Subcutaneous abdominal adipose tissue (tissue), 5 donors: Measurements from ENCODE around the gene TLE4.

Experiments used
- H3K27ac ChIP-seq: one replicate; pipeline ENCODE4 v1.7.0; 2013; ENCODE audit warnings: low read depth, mild to moderate bottlenecking, inconsistent platforms, low read length, moderate library complexity
- H3K27me3 ChIP-seq, 5 donors: one replicate each; pipeline ENCODE4 v1.7.0; 2013; ENCODE audit warnings: low read length in 5 of 5, inconsistent platforms in 1 of 5; ENCODE audit not compliant: control insufficient read depth in 5 of 5, insufficient read depth in 4 of 5
- H3K36me3 ChIP-seq, 5 donors: one replicate each; pipeline ENCODE4 v1.7.0; 2013; ENCODE audit warnings: low read length in 5 of 5; ENCODE audit not compliant: control insufficient read depth in 5 of 5, insufficient read depth in 5 of 5
- H3K4me1 ChIP-seq, 5 donors: one replicate each; pipeline ENCODE4 v1.7.0; 2013; ENCODE audit warnings: low read length in 5 of 5, mild to moderate bottlenecking in 3 of 5, moderate library complexity in 1 of 5; ENCODE audit not compliant: control insufficient read depth in 5 of 5, insufficient read depth in 5 of 5
- H3K4me3 ChIP-seq, 5 donors: one replicate each; pipeline ENCODE4 v1.7.0; 2013; ENCODE audit warnings: low read length in 5 of 5, low read depth in 1 of 5
- H3K9ac ChIP-seq, 5 donors: one replicate each; pipeline ENCODE4 v1.7.0; 2013; ENCODE audit warnings: low read length in 5 of 5, mild to moderate bottlenecking in 4 of 5, moderate library complexity in 3 of 5
- H3K9me3 ChIP-seq, 5 donors: one replicate each; pipeline ENCODE4 v1.7.0; 2013; ENCODE audit warnings: low read length in 5 of 5; ENCODE audit not compliant: control insufficient read depth in 5 of 5
- donor health status: healthy.
- donor health status: healthy.
- donor health status: healthy.
- donor health status: healthy.
- donor health status: healthy.

TLE4 gene

DNA sequence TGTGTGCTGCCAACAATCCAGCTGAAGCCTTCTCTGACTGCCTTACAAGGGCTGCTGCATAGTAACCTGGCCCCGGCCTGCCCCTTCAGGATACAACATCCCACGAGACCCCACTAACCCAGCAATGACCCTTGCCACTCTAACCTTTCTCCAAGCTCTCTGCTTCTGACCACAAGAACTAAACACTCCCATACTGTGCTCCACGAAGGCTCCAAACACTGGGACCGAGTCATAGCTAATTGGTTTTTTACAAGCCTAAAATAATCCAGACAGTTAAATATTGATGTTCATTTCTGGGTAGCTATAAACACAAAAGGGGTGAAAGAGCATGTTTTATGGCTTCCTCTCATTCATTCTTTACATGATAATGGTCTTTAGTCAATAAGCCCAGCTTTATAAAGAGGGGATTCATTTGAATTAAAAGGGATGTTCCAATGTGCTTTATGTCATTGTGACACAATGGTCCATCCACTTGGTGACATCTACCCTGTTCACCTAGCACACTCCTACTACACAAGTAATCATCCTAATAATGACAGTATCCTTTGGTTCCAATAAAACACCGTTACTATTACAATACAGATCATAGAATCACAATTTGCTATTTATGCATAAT lies 16.2 kb upstream of the TLE4 start:
- Histone ChIP-seq H3K27ac (no peak overlapping the region), H3K4me3 (no peak overlapping the region), H3K9me3 (peaks cover 0 to 8% (median 5%) of the 10 kb centered on the region in 5 donors), H3K4me1 (no peaks in the 10 kb centered on the region), H3K27me3 (peaks cover 0 to 5% (median 0%) of the 10 kb centered on the region in 5 donors), H3K36me3 (no peaks in the 10 kb centered on the region), H3K9ac (no peak overlapping the region)

DNA sequence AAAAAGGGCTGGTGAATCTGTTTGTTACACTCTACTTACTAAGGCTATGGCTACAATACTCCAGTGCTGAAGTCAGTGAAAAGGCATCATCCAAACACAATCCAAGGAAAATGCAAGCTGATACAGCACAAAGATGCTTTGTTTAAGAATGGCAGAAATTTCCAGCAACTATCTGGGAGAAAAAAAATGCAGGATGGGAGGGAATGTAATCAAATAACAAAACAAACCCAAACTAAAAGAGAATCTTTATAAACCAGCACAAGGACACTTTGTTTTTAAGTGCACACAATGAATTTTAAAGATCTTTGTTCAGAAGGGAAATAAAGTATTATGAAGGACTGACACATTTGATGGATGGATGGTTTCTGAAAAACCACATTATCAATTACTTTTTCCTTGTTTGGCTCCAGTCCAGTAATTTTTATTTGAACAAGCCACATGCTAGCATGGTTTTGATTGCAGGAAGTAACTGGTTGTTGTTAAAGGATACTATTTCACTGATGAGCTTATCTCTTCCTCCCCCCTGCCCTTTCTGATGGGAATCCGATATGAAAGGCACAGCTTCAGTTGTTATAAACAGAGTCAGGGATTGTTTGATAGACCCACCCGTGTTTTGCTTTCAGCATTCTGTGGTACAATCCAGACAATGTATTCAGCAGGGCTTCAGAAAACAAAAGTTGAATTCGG lies 12.1 kb upstream of the TLE4 start:
- Histone ChIP-seq H3K4me1 (no peaks in the 10 kb centered on the region), H3K36me3 (no peaks in the 10 kb centered on the region), H3K27ac (no peak overlapping the region), H3K9ac (no peak overlapping the region), H3K4me3 (no peak overlapping the region), H3K27me3 (peaks cover 0 to 8% (median 0%) of the 10 kb centered on the region in 5 donors), H3K9me3 (no peaks in the 10 kb centered on the region)

DNA sequence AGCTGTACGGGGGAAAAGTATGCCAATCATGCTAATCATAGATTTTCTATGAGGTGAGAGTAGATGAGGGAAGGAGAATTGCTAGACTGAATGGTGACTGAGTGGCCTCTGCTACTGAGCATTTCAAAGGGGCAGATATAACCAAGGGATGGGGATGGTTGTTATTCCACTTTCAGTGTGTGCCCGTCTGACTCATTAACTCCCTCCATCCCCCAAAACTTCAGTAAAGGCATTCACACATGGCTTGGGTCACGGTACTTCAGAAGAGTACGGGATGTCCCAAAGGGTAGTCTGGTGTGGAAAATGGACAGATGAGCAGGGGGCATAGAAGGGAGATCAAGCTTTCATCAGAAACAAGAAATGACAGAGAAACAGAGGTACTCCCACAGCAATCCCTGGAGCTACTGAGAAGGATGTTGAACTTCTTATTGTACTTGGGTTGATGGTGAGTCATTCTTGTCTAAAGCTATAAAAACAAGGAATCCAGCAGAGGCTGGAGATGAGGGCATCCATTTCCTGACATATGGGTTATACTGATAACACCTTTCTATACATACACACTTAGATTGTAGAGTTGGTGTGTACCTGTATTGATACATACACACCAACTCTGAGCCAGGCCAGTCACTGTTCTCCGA lies 8.9 kb upstream of the TLE4 start:
- Histone ChIP-seq H3K9me3 (peaks cover 0 to 2% (median 0%) of the 10 kb centered on the region in 5 donors), H3K9ac (no peak overlapping the region), H3K4me3 (no peak overlapping the region), H3K27me3 (peaks cover 3 to 8% (median 5%) of the 10 kb centered on the region in 5 donors), H3K27ac (no peak overlapping the region), H3K36me3 (no peaks in the 10 kb centered on the region), H3K4me1 (peaks cover 0 to under 1% (median 0%) of the 10 kb centered on the region in 5 donors)

DNA sequence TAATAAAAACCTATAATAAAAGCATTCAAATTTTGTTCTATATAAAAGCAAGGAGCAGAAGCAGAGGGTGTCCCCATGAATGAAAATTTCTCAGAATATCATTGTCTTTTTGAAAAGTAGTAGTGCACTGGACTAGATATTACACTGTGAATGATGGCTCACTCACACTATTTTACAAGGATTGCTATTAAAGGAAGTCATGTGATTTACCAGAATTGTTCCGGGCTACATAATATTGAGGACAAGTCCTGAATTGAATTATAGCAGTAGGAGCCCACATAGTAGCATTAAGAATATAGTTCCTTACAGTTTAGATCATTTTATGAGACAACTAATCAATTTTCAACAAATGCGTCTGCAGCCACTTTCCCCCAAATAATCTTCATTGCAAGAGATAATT lies 7.7 kb upstream of the TLE4 start:
- Histone ChIP-seq H3K36me3 (no peaks in the 10 kb centered on the region), H3K27ac (no peak overlapping the region), H3K27me3 (peaks cover 3 to 8% (median 5%) of the 10 kb centered on the region in 5 donors), H3K9ac (no peak overlapping the region), H3K4me3 (no peak overlapping the region), H3K9me3 (peaks cover 0 to 3% (median 0%) of the 10 kb centered on the region in 5 donors), H3K4me1 (peaks cover 0 to 11% (median 3%) of the 10 kb centered on the region in 5 donors)

DNA sequence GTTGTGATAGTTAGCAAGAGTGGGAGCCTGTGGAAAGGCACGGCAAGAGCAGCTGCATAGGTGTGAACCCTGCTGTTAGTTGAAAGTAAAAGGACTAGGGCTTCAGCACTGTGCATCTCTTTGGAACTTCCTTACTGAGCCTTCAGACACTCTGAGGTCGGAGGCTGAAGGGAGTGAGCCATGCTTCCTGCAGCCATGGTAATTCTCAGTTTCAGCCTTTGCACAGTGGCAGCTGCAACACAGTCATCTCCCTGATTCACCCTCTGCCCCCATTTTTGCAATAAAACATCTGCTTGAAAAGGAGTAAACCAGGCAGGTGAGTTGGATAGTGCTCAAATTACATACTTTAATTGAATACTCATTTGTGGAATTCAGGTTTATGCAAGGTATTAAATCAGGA lies 6.5 kb upstream of the TLE4 start:
- Histone ChIP-seq H3K9ac (no peak overlapping the region), H3K36me3 (no peaks in the 10 kb centered on the region), H3K4me3 (no peak overlapping the region), H3K4me1 (peaks cover 0 to 14% (median 8%) of the 10 kb centered on the region in 5 donors), H3K27ac (no peak overlapping the region), H3K9me3 (peaks cover 0 to 3% (median 0%) of the 10 kb centered on the region in 5 donors), H3K27me3 (peaks cover 3 to 11% (median 9%) of the 10 kb centered on the region in 5 donors)

DNA sequence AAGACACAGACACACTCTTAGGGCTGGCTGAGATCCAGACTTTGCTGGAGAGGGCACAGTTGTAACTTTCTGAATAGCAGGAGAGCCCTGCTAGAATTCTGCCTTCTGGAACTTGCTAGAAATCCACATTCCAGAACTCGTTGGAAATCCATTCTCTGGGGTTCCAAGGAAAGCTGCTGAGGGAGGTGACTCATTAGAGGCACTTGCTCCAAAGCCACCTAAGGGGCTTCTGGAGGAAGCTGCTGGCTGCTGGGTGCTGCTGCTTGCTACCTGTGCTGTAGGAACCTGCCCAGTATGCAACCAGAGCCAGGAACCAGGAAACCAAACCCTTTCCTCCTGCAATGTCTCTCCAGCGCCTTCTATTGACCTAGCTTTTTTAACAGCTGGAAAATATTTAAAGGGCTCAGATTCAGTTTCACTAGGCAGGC lies 4.1 kb upstream of the TLE4 start:
- H3K27ac ChIP-seq, result no peak overlapping the region
- peaks cover 3 to 14% (median 10%) of the 10 kb centered on the region in 5 donors for H3K27me3 ChIP-seq
- no peak overlapping the region for H3K9ac ChIP-seq
- H3K4me1 ChIP-seq, result peaks cover 0 to 18% (median 13%) of the 10 kb centered on the region in 5 donors
- no peak overlapping the region for H3K4me3 ChIP-seq
- no peaks in the 10 kb centered on the region for H3K36me3 ChIP-seq
- H3K9me3 ChIP-seq, result peaks cover 0 to 3% (median 0%) of the 10 kb centered on the region in 5 donors

DNA sequence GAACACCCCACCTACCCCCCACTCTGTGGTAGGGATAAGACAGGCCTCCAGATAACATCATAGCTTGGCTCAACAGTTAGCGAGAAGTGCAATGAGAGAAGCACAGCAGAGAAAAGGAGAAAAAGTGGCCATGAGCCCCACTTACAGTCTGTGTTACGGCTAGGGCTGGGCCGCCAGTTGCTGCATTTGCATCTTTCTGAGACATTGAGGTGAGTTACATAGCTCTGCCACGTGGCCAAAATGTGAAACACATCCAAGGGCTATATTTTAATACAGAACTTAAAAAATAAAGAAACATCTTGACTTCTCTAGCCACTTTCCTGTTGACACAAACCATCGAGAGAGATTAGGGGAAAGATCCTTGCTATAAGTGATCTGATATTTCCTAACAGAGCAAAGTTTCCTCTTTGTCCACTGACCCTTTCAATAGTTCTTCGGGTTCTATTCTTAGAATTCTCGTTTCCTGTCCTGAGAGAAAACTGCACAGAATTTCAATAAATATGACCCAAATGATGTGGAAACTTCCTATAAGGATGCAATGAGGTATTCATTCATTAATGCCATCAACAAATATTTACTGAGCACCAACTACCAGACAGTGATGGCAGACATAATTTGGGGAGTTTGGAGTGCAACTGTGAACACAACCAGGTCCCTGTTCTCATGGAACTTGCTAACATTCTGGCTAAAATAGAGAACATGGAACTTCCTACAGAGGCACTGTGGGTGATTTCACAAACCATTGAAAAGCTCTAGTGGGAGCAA lies 3.2 kb upstream of the TLE4 start:
- H3K9me3 ChIP-seq, result peaks cover 0 to 3% (median 0%) of the 10 kb centered on the region in 5 donors
- no peak overlapping the region for H3K9ac ChIP-seq
- peaks cover 3 to 14% (median 10%) of the 10 kb centered on the region in 5 donors for H3K27me3 ChIP-seq
- no peaks in the 10 kb centered on the region for H3K36me3 ChIP-seq
- H3K4me1 ChIP-seq, result peaks cover 0 to 20% (median 15%) of the 10 kb centered on the region in 5 donors
- no peak overlapping the region for H3K27ac ChIP-seq
- H3K4me3 ChIP-seq, result no peak overlapping the region

DNA sequence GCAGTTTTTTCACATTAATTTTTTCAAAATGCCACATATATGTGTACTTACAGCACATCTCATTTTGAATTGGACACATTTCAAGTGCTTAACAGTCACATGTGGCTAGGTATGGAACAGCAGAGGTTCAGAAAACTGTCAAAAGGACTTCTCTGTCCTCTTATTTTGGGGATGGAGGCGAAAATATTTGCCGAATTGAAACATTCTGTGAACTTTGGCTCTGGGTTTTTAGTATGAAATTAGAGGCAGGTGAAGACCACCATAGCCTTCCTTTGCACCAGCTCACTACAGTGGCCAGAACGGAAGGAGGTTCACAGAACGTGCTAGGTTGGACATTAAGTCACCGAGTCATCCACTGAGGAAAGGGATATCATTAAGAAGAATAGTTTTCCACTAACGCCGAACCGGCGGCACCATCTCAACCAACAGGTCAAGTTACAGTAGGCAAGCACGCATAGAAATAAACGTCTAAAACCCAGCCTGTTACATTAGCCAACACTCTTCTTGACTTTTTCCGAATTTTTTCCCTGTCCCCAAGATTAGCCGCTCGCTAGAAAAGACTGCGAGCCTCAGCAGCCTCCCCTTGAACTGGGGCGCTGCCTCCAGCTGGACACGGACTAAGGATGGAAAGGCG lies 1.8 kb upstream of the TLE4 start:
- Histone ChIP-seq H3K4me3 (peak overlapping the region; percentile 4 to 84 (median 75)), H3K4me1 (peaks cover 0 to 33% (median 21%) of the 10 kb centered on the region in 5 donors), H3K27me3 (peaks cover 3 to 14% (median 10%) of the 10 kb centered on the region in 5 donors), H3K27ac (no peak overlapping the region), H3K36me3 (no peaks in the 10 kb centered on the region), H3K9ac (no peak overlapping the region), H3K9me3 (peaks cover 0 to 3% (median 0%) of the 10 kb centered on the region in 5 donors)
